ENCODE results near the gene TMEM186. TPM values are rescaled to one million over a fixed set of nuclear protein-coding genes. Genes with fewer than 3 reads are reported as not detected.

The TMEM186 gene
- total RNA-seq, 2 experiments from 2014 or later, result 15.3 to 15.4 TPM

DNA sequence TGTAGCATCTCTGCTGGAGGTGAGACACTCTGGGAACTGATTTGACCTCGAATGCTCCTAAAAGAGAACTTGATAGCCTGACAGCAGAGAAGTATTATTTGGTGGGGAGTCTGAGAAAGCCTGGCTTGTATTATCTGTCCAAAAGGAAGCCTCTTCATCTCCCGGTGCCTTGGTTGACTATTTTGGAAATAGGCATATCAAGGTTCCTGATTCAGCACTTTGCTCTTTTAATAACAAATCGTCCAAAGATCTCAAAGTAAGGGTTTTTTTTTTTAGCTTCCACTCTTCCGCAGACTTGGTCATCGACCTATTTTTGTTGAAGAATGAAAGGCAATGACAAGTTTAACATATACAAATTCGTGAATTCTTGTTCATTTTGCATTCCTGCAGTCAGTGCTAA lies 14.8 kb downstream of the TMEM186 start:
- H3K4me3 Mint-ChIP-seq, result no peak overlapping the region
- H3K27ac Mint-ChIP-seq, result no peak overlapping the region
- no peak for DNase-seq
- H3K4me1 Mint-ChIP-seq (ENCODE audit: low read depth), result no peaks in the 10 kb centered on the region
- H3K36me3 Mint-ChIP-seq (ENCODE audit: low read depth), result no peaks in the 10 kb centered on the region
- no peak for ATAC-seq
- ChIA-PET CTCF (no interaction called here), POLR2A (interaction anchor here (0.7 kb wide), 1 partner anchor 162 kb away, joined by 3 read pairs; no protein-coding TSS in a partner anchor)
- no peaks in the 10 kb centered on the region for H3K9me3 Mint-ChIP-seq
- intact Hi-C loops (cut with micrococcal nuclease), result no loop called here
- no peaks in the 10 kb centered on the region for H3K27me3 Mint-ChIP-seq
- TF ChIP-seq, protein P1, sequence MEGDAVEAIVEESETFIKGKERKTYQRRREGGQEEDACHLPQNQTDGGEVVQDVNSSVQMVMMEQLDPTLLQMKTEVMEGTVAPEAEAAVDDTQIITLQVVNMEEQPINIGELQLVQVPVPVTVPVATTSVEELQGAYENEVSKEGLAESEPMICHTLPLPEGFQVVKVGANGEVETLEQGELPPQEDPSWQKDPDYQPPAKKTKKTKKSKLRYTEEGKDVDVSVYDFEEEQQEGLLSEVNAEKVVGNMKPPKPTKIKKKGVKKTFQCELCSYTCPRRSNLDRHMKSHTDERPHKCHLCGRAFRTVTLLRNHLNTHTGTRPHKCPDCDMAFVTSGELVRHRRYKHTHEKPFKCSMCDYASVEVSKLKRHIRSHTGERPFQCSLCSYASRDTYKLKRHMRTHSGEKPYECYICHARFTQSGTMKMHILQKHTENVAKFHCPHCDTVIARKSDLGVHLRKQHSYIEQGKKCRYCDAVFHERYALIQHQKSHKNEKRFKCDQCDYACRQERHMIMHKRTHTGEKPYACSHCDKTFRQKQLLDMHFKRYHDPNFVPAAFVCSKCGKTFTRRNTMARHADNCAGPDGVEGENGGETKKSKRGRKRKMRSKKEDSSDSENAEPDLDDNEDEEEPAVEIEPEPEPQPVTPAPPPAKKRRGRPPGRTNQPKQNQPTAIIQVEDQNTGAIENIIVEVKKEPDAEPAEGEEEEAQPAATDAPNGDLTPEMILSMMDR (IDR thresholded peaks at IDR 0.05), result no peak

DNA sequence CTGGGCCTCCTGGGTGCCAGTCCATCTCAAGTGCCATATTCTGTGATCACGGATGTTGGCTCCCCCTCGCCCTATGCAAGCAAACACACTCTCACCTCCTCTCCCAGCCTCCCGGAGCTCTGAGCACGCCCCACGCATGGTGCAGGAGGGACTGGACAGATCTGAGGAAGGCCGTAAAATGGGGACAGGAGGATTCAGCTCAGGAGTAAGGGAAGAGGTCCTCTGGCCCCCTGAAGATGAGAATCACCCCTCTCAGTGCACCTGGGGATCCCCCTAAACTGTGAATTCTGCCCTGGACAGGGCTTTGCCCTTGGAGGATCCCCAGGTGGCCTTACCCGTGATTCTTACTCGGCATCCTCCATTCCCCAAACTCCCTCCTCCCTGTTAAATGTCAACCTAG lies 15.6 kb downstream of the TMEM186 start:
- Mint-ChIP-seq H3K4me3 (no peak overlapping the region), H3K27me3 (no peaks in the 10 kb centered on the region), H3K27ac (no peak overlapping the region), H3K36me3 (ENCODE audit: low read depth) (peaks cover 4% of the 10 kb centered on the region), H3K9me3 (no peaks in the 10 kb centered on the region), H3K4me1 (ENCODE audit: low read depth) (no peaks in the 10 kb centered on the region)
- POLR2A ChIA-PET, result no interaction called here
- DNase-seq, result no peak
- TF ChIP-seq, protein P1 (IDR thresholded peaks at IDR 0.05), result no peak
- CTCF ChIA-PET, result no interaction called here
- no peak for ATAC-seq
- intact Hi-C loops (cut with micrococcal nuclease), result no loop called here

DNA sequence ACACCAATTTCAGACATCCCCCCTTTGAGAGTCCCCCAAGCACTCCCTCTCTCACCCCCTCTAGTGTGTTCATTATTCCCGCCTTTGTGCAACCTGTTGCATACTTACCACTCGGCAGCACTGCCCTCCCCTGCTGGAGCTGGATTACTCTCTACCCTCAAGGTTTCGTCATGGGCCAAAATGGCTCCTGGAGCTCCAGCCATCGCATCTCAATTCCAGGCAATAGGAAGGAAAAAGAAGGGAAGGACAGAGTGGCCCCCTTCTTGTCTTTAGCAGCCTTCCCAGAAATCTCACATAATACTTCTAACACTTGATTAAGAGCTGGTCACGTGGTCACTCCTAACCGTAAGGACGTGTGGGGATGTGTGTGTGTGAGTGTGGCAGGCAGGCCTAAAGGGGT lies 20.2 kb downstream of the TMEM186 start:
- TF ChIP-seq, protein P1 (IDR thresholded peaks at IDR 0.05), result no peak
- Mint-ChIP-seq H3K36me3 (ENCODE audit: low read depth) (peaks cover 21% of the 10 kb centered on the region), H3K9me3 (no peaks in the 10 kb centered on the region), H3K4me1 (ENCODE audit: low read depth) (no peaks in the 10 kb centered on the region), H3K27me3 (no peaks in the 10 kb centered on the region), H3K4me3 (no peak overlapping the region), H3K27ac (no peak overlapping the region)
- no peak for DNase-seq
- ChIA-PET CTCF (interaction anchor here (1.4 kb wide), 1 partner anchor 102 kb away, joined by 3 read pairs; no protein-coding TSS in a partner anchor), POLR2A (no interaction called here)
- ATAC-seq, result no peak
- intact Hi-C loops (cut with micrococcal nuclease), result no loop called here

DNA sequence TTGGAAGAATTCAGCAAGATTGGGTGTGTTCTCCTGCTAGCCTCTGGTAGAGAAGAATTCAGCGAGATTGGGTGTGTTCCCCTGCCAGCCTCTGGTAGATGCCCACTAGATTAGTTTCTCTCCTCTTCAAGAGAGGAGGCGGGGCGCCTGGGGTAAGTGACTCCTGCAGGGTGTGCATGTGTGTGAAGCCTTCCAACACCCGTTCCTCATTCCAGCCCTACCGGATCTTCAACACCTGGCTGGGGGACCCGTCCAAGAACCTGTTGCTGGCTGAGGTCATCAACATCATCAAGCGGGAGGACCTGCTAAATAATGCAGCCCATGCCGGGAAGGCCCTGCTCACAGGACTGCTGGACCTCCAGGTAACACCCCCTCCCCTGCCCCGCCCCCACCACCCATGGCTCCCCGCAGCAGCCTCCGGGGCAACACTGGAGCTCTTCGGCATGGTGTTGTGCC lies 21.3 kb downstream of the TMEM186 start:
- H3K36me3 Mint-ChIP-seq (ENCODE audit: low read depth), result peaks cover 21% of the 10 kb centered on the region
- ChIA-PET CTCF (no interaction called here), POLR2A (no interaction called here)
- DNase-seq, result no peak
- no peaks in the 10 kb centered on the region for H3K27me3 Mint-ChIP-seq
- TF ChIP-seq, protein P1 (IDR thresholded peaks at IDR 0.05), result no peak
- no peaks in the 10 kb centered on the region for H3K9me3 Mint-ChIP-seq
- no peak for ATAC-seq
- intact Hi-C loops (cut with micrococcal nuclease), result no loop called here
- no peaks in the 10 kb centered on the region for H3K4me1 Mint-ChIP-seq (ENCODE audit: low read depth)
- H3K4me3 Mint-ChIP-seq, result no peak overlapping the region
- H3K27ac Mint-ChIP-seq, result no peak overlapping the region

GRCh38 chr16:8775359-8775758 lies 22.1 kb downstream of the TMEM186 start:
- Mint-ChIP-seq H3K9me3 (no peaks in the 10 kb centered on the region), H3K27me3 (no peaks in the 10 kb centered on the region), H3K27ac (no peak overlapping the region), H3K36me3 (ENCODE audit: low read depth) (peaks cover 21% of the 10 kb centered on the region), H3K4me1 (ENCODE audit: low read depth) (no peaks in the 10 kb centered on the region), H3K4me3 (no peak overlapping the region)
- ChIA-PET CTCF (no interaction called here), POLR2A (no interaction called here)
- TF ChIP-seq, protein P1 (IDR thresholded peaks at IDR 0.05), result no peak
- intact Hi-C loops (cut with micrococcal nuclease), result no loop called here
- DNase-seq, result no peak
- no peak for ATAC-seq

All from activated CD8-positive, alpha-beta T cell treated with anti-CD3 and anti-CD28 coated beads for 36 hours (primary cell).